ENCODE measurements around the gene DNM3. TPM values are rescaled to one million over a fixed set of nuclear protein-coding genes. Genes with fewer than 3 reads are reported as not detected.
A peak's percentile ranks its signal among the peaks of the same experiment; 100 is the strongest.

DNM3 gene
- total RNA-seq, 1 experiment from 2014 or later, result 0.11 TPM

GRCh38 chr1:172429331-172430127 is 588.2 kb downstream of the DNM3 start:
- peak; percentile 63 to 75 for TF ChIP-seq CTCF (IDR thresholded peaks at IDR 0.05; ENCODE audit: insufficient read depth in 1 of 2, low read depth in 1 of 2, low read length in 1 of 2, severe bottlenecking in 1 of 2, unreplicated experiment in 1 of 2)
- peaks cover 5% of the 10 kb centered on the region for H3K9me3 Mint-ChIP-seq (ENCODE audit: unreplicated experiment)
- ChIA-PET POLR2A (no interaction called here), CTCF (interaction anchor here (1.0 kb wide), 1 partner anchor 19 kb away, joined by 3 read pairs; no protein-coding TSS in a partner anchor)
- intact Hi-C loops (cut with micrococcal nuclease; ENCODE audit: unreplicated experiment), result loop anchor here (1.0 kb wide), 3 partner anchors 15 to 388 kb away; partner anchors contain the start of gene PIGC
- peaks cover 13% of the 10 kb centered on the region for H3K4me1 Mint-ChIP-seq (ENCODE audit: low read depth, unreplicated experiment)
- no peak overlapping the region for H3K27ac Mint-ChIP-seq (ENCODE audit: unreplicated experiment)
- DNase-seq, result peak; percentile 45 to 62
- Histone ChIP-seq H3K4me1 (peaks cover 22% of the 10 kb centered on the region), H3K4me3 (ENCODE audit: low read depth, low read length) (no peak overlapping the region), H3K27me3 (replicated peaks; ENCODE audit: control insufficient read depth, insufficient read depth, low read length) (no peaks in the 10 kb centered on the region), H3K9me3 (no peaks in the 10 kb centered on the region), H3K36me3 (ENCODE audit: control insufficient read depth, insufficient read depth, low read length) (no peaks in the 10 kb centered on the region)
- H3K36me3 Mint-ChIP-seq (ENCODE audit: insufficient read depth, unreplicated experiment), result peaks cover 5% of the 10 kb centered on the region
- BruUV-seq (replicated peaks), result no TSS peak
- H3K27me3 Mint-ChIP-seq (ENCODE audit: insufficient read depth, unreplicated experiment), result no peaks in the 10 kb centered on the region
- no peak overlapping the region for H3K4me3 Mint-ChIP-seq (ENCODE audit: unreplicated experiment)

- no TSS peak for BruUV-seq (replicated peaks)
- ChIA-PET POLR2A (no interaction called here), CTCF (interaction anchor here (1.0 kb wide), 1 partner anchor 19 kb away, joined by 3 read pairs; no protein-coding TSS in a partner anchor)
- no peak for TF ChIP-seq CTCF (IDR thresholded peaks at IDR 0.05; ENCODE audit: insufficient read depth in 1 of 2, low read depth in 1 of 2, low read length in 1 of 2, severe bottlenecking in 1 of 2, unreplicated experiment in 1 of 2)
- Histone ChIP-seq H3K9me3 (no peaks in the 10 kb centered on the region), H3K4me1 (peaks cover 22% of the 10 kb centered on the region), H3K36me3 (ENCODE audit: control insufficient read depth, insufficient read depth, low read length) (no peaks in the 10 kb centered on the region), H3K27me3 (replicated peaks; ENCODE audit: control insufficient read depth, insufficient read depth, low read length) (no peaks in the 10 kb centered on the region), H3K4me3 (ENCODE audit: low read depth, low read length) (no peak overlapping the region)
- Mint-ChIP-seq H3K4me3 (ENCODE audit: unreplicated experiment) (no peak overlapping the region), H3K36me3 (ENCODE audit: insufficient read depth, unreplicated experiment) (peaks cover 5% of the 10 kb centered on the region), H3K9me3 (ENCODE audit: unreplicated experiment) (peaks cover 10% of the 10 kb centered on the region), H3K27me3 (ENCODE audit: insufficient read depth, unreplicated experiment) (no peaks in the 10 kb centered on the region), H3K27ac (ENCODE audit: unreplicated experiment) (no peak overlapping the region), H3K4me1 (ENCODE audit: low read depth, unreplicated experiment) (peaks cover 13% of the 10 kb centered on the region)
- no peak for DNase-seq
- intact Hi-C loops (cut with micrococcal nuclease; ENCODE audit: unreplicated experiment), result no loop called here
Measured at GRCh38 chr1:172430128-172430454, 588.8 kb downstream of the DNM3 start.

- no peak overlapping the region for H3K4me3 Mint-ChIP-seq (ENCODE audit: unreplicated experiment)
- CTCF ChIA-PET, result interaction anchor here (1.5 to 1.6 kb wide), 2 partner anchors 12 to 429 kb away, joined by 3 to 10 read pairs; partner anchors contain the start of gene PIGC
- H3K36me3 Mint-ChIP-seq (ENCODE audit: insufficient read depth, unreplicated experiment), result peaks cover 5% of the 10 kb centered on the region
- Histone ChIP-seq H3K27me3 (replicated peaks; ENCODE audit: control insufficient read depth, insufficient read depth, low read length) (no peaks in the 10 kb centered on the region), H3K36me3 (ENCODE audit: control insufficient read depth, insufficient read depth, low read length) (no peaks in the 10 kb centered on the region), H3K9me3 (no peaks in the 10 kb centered on the region), H3K4me3 (ENCODE audit: low read depth, low read length) (no peak overlapping the region), H3K4me1 (peaks cover 22% of the 10 kb centered on the region)
- DNase-seq, result no peak
- BruUV-seq (replicated peaks), result no TSS peak
- TF ChIP-seq CTCF (IDR thresholded peaks at IDR 0.05; ENCODE audit: insufficient read depth in 1 of 2, low read depth in 1 of 2, low read length in 1 of 2, severe bottlenecking in 1 of 2, unreplicated experiment in 1 of 2), result no peak
- H3K27ac Mint-ChIP-seq (ENCODE audit: unreplicated experiment), result no peak overlapping the region
- POLR2A ChIA-PET, result no interaction called here
- H3K27me3 Mint-ChIP-seq (ENCODE audit: insufficient read depth, unreplicated experiment), result no peaks in the 10 kb centered on the region
- intact Hi-C loops (cut with micrococcal nuclease; ENCODE audit: unreplicated experiment), result no loop called here
- H3K9me3 Mint-ChIP-seq (ENCODE audit: unreplicated experiment), result peaks cover 10% of the 10 kb centered on the region
- H3K4me1 Mint-ChIP-seq (ENCODE audit: low read depth, unreplicated experiment), result peaks cover 13% of the 10 kb centered on the region
Measured at GRCh38 chr1:172431204-172431603, 589.9 kb downstream of the DNM3 start.

Measured in Caco-2 (cell line).